COLO668 (cell line): ENCODE data around the gene MMS19.
"Not testable (repeated sequence)": the region's sequence is repeated elsewhere in the genome, so short reads cannot be mapped to it uniquely, and the experiment has no call there.

ENCODE experiments used
- DNase-seq: peaks from one replicate; lab custom pipeline; 2025; ENCODE audit not compliant: unreplicated experiment; lab: John Stamatoyannopoulos, UW

Gene MMS19

GRCh38 chr10:97503406-97503805 is 5.2 kb upstream of the MMS19 start:
- DNase-seq = no peak

- DNase-seq = no peak
Measured at GRCh38 chr10:97502916-97503315, 4.7 kb upstream of the MMS19 start.

- DNase-seq = no peak
Measured at GRCh38 chr10:97500297-97500575, 2.0 kb upstream of the MMS19 start.

- no peak for DNase-seq
Measured at GRCh38 chr10:97499561-97500296, 1.5 kb upstream of the MMS19 start.

- peak; percentile 23 for DNase-seq
Measured at GRCh38 chr10:97498841-97499560, 779 bp upstream of the MMS19 start, which contains the start of gene UBTD1. Gene UBTD1, plus strand, starts transcription at chr10:97498924. Its CDS starts 280 bp downstream, at chr10:97499204.

- peak; percentile 76 for DNase-seq
Measured at GRCh38 chr10:97497572-97498075, 598 bp downstream of the MMS19 start.

GRCh38 chr10:97494863-97495506 is 3.2 kb downstream of the MMS19 start:
- peak; percentile 4 for DNase-seq

- no peak for DNase-seq
Measured at GRCh38 chr10:97494151-97494550, 4.1 kb downstream of the MMS19 start.

- DNase-seq = no peak
Measured at GRCh38 chr10:97490592-97490991, 7.6 kb downstream of the MMS19 start.

GRCh38 chr10:97485647-97486281 is 12.5 kb downstream of the MMS19 start:
- no peak for DNase-seq

GRCh38 chr10:97483921-97484320 is 14.3 kb downstream of the MMS19 start:
- DNase-seq = no peak

- DNase-seq = no peak
Measured at GRCh38 chr10:97483506-97483905, 14.7 kb downstream of the MMS19 start.

GRCh38 chr10:97482381-97482780 is 15.8 kb downstream of the MMS19 start:
- DNase-seq = no peak

- DNase-seq = no peak
Measured at GRCh38 chr10:97481071-97481470, 17.2 kb downstream of the MMS19 start.

- DNase-seq = no peak
Measured at GRCh38 chr10:97479939-97480338, 18.3 kb downstream of the MMS19 start.

GRCh38 chr10:97479410-97479809 is 18.8 kb downstream of the MMS19 start:
- not testable (repeated sequence) for DNase-seq

GRCh38 chr10:97475936-97476594 is 22.2 kb downstream of the MMS19 start:
- no peak for DNase-seq

GRCh38 chr10:97474918-97475317 is 23.3 kb downstream of the MMS19 start:
- DNase-seq = no peak

- DNase-seq = not testable (repeated sequence)
Measured at GRCh38 chr10:97468781-97469180, 29.4 kb downstream of the MMS19 start.

GRCh38 chr10:97468162-97468561 is 30.1 kb downstream of the MMS19 start:
- peak; percentile 8 for DNase-seq

GRCh38 chr10:97466755-97467154 is 31.5 kb downstream of the MMS19 start:
- no peak for DNase-seq
